HL-60 (cell line): ENCODE measurements around the gene SERPINE2.
A peak's percentile ranks its signal among the peaks of the same experiment; 100 is the strongest.

ENCODE experiments used
- DNase-seq, 2 experiments: peaks; one replicate each; pipeline ENCODE4 v3.0.0-alpha.2; 2010 to 2020; ENCODE audit warnings: low read depth in 1 of 2, low spot score in 1 of 2
- H3K27ac ChIP-seq: fragments of 250-450 bp; sonication (Bioruptor Pico); replicated peaks from 2 replicates; pipeline ENCODE4 v1.5.1; 2020; ENCODE audit warnings: mild to moderate bottlenecking, moderate library complexity
- H3K27me3 ChIP-seq: fragments of 250-450 bp; sonication (Bioruptor Pico); 2 replicates; pipeline ENCODE4 v1.5.1; 2021; ENCODE audit warnings: mild to moderate bottlenecking, moderate library complexity; ENCODE audit not compliant: insufficient read depth, poor library complexity, severe bottlenecking
- H3K4me3 ChIP-seq: replicated peaks from 2 replicates; pipeline ENCODE4 v1.5.1; 2011; ENCODE audit warnings: mild to moderate bottlenecking, control low read depth, low read length; ENCODE audit not compliant: insufficient read depth
- GABPA ChIP-seq: IDR thresholded peaks from 2 replicates; pipeline ENCODE4 v1.6.1; 2012; ENCODE audit warnings: low read depth
- POLR2AphosphoS5 ChIP-seq: IDR thresholded peaks from 2 replicates; pipeline ENCODE4 v1.6.1; 2012; ENCODE audit warnings: low read depth
- REST ChIP-seq: IDR thresholded peaks from 2 replicates; pipeline ENCODE4 v1.6.1; 2012; ENCODE audit warnings: low read depth; ENCODE audit not compliant: insufficient replicate concordance
- SPI1 ChIP-seq: IDR thresholded peaks from 2 replicates; pipeline ENCODE4 v1.6.1; 2012; ENCODE audit warnings: low read depth, mild to moderate bottlenecking, borderline replicate concordance
- TF ChIP-seq, protein P1 (sequence below): IDR thresholded peaks from one replicate; pipeline ENCODE4 v1.5.1; 2011; ENCODE audit warnings: low read length, control low read depth, inconsistent platforms; ENCODE audit not compliant: insufficient read depth

SERPINE2 gene

GRCh38 chr2:223959688-223960087, 79.4 kb downstream of the SERPINE2 start:
- peak overlapping the region; percentile 17; the same call in 1 of the 2 replicates for H3K4me3 ChIP-seq
- peak in 1 of 2 experiments; percentile 55 for DNase-seq
- H3K27ac ChIP-seq: no peak overlapping the region
- TF ChIP-seq SPI1: peak; percentile 63; the same call in 1 of the 2 replicates
- TF ChIP-seq POLR2AphosphoS5: no peak
- no peaks in the 10 kb centered on the region for H3K27me3 ChIP-seq

GRCh38 chr2:223957092-223957851, 81.8 kb downstream of the SERPINE2 start, which contains the start of gene MRPL44:
TSS of gene MRPL44 (plus strand) at chr2:223957463. CDS start at chr2:223957473, 10 bp downstream.
- Histone ChIP-seq H3K27me3 (no peaks in the 10 kb centered on the region), H3K4me3 (peak within 1 kb of the TSS; percentile 63), H3K27ac (peak within 1 kb of the TSS; percentile 93)
- TF ChIP-seq, protein P1, sequence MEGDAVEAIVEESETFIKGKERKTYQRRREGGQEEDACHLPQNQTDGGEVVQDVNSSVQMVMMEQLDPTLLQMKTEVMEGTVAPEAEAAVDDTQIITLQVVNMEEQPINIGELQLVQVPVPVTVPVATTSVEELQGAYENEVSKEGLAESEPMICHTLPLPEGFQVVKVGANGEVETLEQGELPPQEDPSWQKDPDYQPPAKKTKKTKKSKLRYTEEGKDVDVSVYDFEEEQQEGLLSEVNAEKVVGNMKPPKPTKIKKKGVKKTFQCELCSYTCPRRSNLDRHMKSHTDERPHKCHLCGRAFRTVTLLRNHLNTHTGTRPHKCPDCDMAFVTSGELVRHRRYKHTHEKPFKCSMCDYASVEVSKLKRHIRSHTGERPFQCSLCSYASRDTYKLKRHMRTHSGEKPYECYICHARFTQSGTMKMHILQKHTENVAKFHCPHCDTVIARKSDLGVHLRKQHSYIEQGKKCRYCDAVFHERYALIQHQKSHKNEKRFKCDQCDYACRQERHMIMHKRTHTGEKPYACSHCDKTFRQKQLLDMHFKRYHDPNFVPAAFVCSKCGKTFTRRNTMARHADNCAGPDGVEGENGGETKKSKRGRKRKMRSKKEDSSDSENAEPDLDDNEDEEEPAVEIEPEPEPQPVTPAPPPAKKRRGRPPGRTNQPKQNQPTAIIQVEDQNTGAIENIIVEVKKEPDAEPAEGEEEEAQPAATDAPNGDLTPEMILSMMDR: no peak
- TF ChIP-seq GABPA (peak; percentile 99), SPI1 (0 out of 2 replicates have a peak, but pooled peaks have one; percentile 23), POLR2AphosphoS5 (peak; percentile 92), REST (peak; percentile 61)
- DNase-seq: peak; percentile 92 to 96

DNA sequence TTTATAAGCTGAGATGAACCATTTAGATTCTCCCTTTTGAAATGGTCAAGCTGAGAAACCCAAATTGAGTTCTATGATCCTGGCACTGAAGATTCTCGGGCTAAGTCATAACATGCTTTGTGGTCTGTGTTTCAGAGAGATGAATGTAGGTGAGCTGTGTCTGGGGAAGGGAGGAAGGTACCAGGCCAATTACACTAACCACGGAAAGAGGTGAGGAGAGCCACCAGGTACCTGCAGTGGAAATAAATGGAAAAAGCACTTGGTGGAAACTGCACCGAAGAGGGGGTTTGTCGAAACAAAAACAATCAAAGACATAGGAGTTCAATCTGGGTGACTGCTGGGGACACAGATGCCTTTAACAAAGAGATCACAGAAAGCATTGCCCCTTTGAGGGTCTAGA, 82.8 kb downstream of the SERPINE2 start:
- TF ChIP-seq, protein P1: no peak
- TF ChIP-seq POLR2AphosphoS5 (no peak), GABPA (no peak), SPI1 (no peak), REST (no peak)
- Histone ChIP-seq H3K27ac (peak overlapping the region; percentile 93), H3K4me3 (peak overlapping the region; percentile 37), H3K27me3 (no peaks in the 10 kb centered on the region)
- no peak for DNase-seq

- Histone ChIP-seq H3K27ac (no peak overlapping the region), H3K27me3 (no peaks in the 10 kb centered on the region), H3K4me3 (no peak overlapping the region)
- TF ChIP-seq, protein P1: no peak
- TF ChIP-seq SPI1 (no peak), REST (no peak), GABPA (no peak), POLR2AphosphoS5 (no peak)
- DNase-seq: peak; percentile 31 to 54
These were observed 84.7 kb downstream of the SERPINE2 start for GRCh38 chr2:223954401-223954800.
